GM12875 (cell line): Measurements from ENCODE around the gene EDAR.

Source experiments
- H3K4me3 ChIP-seq: one replicate; pipeline ENCODE4 v1.5.1; 2011; ENCODE audit warnings: low read depth, low read length, control low read depth
- TF ChIP-seq, protein P1 (sequence below): IDR thresholded peaks from 2 replicates; pipeline ENCODE4 v1.5.1; 2011; ENCODE audit warnings: low read depth, mild to moderate bottlenecking, control low read depth, inconsistent platforms, low read length, moderate library complexity, borderline replicate concordance; ENCODE audit not compliant: insufficient read depth

EDAR gene

GRCh38 chr2:108983610-108984009 is 5.4 kb downstream of the EDAR start:
- no peak overlapping the region for H3K4me3 ChIP-seq
- TF ChIP-seq, protein P1, sequence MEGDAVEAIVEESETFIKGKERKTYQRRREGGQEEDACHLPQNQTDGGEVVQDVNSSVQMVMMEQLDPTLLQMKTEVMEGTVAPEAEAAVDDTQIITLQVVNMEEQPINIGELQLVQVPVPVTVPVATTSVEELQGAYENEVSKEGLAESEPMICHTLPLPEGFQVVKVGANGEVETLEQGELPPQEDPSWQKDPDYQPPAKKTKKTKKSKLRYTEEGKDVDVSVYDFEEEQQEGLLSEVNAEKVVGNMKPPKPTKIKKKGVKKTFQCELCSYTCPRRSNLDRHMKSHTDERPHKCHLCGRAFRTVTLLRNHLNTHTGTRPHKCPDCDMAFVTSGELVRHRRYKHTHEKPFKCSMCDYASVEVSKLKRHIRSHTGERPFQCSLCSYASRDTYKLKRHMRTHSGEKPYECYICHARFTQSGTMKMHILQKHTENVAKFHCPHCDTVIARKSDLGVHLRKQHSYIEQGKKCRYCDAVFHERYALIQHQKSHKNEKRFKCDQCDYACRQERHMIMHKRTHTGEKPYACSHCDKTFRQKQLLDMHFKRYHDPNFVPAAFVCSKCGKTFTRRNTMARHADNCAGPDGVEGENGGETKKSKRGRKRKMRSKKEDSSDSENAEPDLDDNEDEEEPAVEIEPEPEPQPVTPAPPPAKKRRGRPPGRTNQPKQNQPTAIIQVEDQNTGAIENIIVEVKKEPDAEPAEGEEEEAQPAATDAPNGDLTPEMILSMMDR, result no peak

- H3K4me3 ChIP-seq, result no peak overlapping the region
- TF ChIP-seq, protein P1, result no peak
These were observed 6.0 kb downstream of the EDAR start for GRCh38 chr2:108983061-108983460.

DNA sequence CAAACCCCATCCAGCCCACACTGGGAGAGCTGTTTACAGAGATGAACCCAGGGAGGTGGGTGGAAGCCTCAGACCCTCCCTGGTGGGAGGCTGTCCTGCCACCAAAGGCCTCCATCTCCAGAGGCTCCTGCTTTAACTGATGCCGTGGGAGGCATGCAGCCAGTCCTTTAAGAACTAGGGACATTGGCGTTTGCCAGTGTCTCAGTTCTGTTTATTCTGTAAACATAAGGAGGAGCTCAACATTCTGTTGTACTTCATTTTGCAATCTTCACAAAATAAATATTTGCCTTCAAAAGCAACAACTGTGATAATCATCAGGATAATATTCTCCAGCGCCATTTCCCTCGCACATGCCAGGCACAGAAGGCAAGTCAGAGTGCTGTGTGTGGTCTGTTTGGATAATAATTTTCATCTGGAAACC is 6.8 kb downstream of the EDAR start:
- H3K4me3 ChIP-seq, result no peak overlapping the region
- TF ChIP-seq, protein P1, result no peak

- TF ChIP-seq, protein P1, result no peak
- no peak overlapping the region for H3K4me3 ChIP-seq
These were observed 7.2 kb downstream of the EDAR start for GRCh38 chr2:108981846-108982245.

GRCh38 chr2:108980076-108980475 is 8.9 kb downstream of the EDAR start:
- no peak overlapping the region for H3K4me3 ChIP-seq
- TF ChIP-seq, protein P1, result no peak

- H3K4me3 ChIP-seq, result no peak overlapping the region
- TF ChIP-seq, protein P1, result no peak
These were observed 9.6 kb downstream of the EDAR start for GRCh38 chr2:108979461-108979860.

DNA sequence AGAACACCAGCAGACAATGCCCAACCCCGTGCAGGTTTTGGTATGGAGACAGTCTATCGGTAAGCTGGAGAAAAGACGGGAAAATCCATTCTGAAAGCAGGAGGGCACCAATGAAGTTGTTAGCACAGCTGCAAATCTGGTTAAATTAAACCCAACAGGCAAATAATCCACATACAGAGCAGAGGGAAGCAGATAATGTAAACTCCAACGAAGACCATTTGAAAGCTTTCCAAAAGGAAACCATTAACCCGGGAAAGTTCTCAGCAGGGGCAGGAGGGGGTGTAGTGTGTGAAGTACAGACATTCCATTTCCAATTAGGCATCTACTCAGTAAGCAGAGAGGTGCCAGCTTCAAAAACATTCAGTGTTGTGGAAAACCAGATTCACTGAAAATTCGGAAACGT is 10.3 kb downstream of the EDAR start:
- TF ChIP-seq, protein P1, result no peak

More for the DNA sequence above, 10.3 kb downstream of the EDAR start:
- H3K4me3 ChIP-seq, result no peak overlapping the region
